ENCODE data around the gene TM9SF1. TPM values are rescaled to one million over a fixed set of nuclear protein-coding genes. Genes with fewer than 3 reads are reported as not detected.
A peak's percentile ranks its signal among the peaks of the same experiment; 100 is the strongest.

Gene TM9SF1
- total RNA-seq, 1 donor from 2014 or later, result 24.5 TPM

DNA sequence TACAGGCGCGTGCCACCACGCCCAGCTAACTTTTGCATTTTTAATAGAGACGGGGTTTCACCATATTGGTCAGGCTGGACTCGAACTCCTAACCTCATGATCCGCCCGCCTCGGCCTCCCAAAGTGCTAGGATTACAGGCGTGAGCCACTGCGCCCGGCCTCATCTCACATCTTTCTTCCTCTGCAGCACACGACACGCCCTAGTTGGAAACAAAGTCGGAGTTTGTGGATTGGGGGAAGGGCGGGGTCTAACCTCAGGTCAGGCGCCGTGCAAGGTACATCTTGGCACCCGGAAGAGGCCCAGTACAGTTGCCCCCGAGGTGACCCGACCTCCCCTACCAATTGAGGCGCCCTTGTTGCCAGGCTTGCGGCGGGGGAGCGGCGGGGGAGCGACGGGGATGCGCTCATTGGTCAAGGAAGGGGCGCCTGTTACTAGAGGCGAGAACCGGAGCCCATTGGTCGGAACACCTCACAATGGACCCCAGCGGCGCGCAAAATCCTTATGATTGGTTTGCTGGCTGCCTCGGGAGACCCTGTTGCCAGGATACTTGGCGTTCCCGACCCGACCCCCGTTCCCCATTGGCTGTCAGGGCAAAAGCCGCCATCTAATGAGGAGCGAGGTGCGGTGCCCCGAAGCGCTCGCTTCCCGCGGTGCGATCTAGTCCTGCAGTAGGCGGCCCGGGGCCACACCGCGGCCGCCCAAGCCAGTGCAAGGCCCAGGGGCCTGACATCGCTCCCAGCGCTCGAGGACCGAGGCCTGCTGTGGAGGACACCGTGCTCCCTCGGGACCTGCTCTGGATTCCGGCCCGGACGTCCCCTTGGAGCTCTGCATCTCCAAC lies 23.6 kb downstream of the TM9SF1 start, which contains the start of gene REC8:
REC8 (plus strand) TSS at position 659 of the 839 bp plus-strand sequence. CDS start 473 bp downstream, outside the sequence.
- no peak for TF ChIP-seq CTCF (IDR thresholded peaks at IDR 0.05)
- no peaks in the 10 kb centered on the region for H3K9me3 Mint-ChIP-seq
- CTCF ChIA-PET, result interaction anchor here (1.6 kb wide), 1 partner anchor 11 kb away, joined by 5 read pairs; the partner anchor contains the start of gene IRF9
- peak within 1 kb of the TSS; percentile 84 for H3K27ac Mint-ChIP-seq
- H3K4me3 Mint-ChIP-seq, result peak within 1 kb of the TSS; percentile 90
- peak; percentile 68 for DNase-seq
- POLR2A ChIA-PET, result interaction anchor here (0.6 to 4.2 kb wide), 16 partner anchors 10 to 71 kb away, joined by 3 to 43 read pairs (median 4); partner anchors contain the start of genes EMC9, GMPR2, IPO4 and IRF9
- H3K4me1 Mint-ChIP-seq, result peaks cover 25% of the 10 kb centered on the region
- H3K36me3 Mint-ChIP-seq (ENCODE audit: low read depth), result peaks cover 32% of the 10 kb centered on the region
- H3K27me3 Mint-ChIP-seq, result no peaks in the 10 kb centered on the region
- intact Hi-C loops (cut with micrococcal nuclease), result loop anchor here (1.0 kb wide), 3 partner anchors 10 to 24 kb away; partner anchors contain the start of genes IPO4, IRF9 and RNF31
- ATAC-seq (ENCODE audit: low read depth), result peak; percentile 91

- POLR2A ChIA-PET, result no interaction called here
- Mint-ChIP-seq H3K27ac (peak overlapping the region; percentile 37), H3K4me3 (no peak overlapping the region)
Observed at GRCh38 chr14:24167469-24168114, 27.6 kb downstream of the TM9SF1 start.

DNA sequence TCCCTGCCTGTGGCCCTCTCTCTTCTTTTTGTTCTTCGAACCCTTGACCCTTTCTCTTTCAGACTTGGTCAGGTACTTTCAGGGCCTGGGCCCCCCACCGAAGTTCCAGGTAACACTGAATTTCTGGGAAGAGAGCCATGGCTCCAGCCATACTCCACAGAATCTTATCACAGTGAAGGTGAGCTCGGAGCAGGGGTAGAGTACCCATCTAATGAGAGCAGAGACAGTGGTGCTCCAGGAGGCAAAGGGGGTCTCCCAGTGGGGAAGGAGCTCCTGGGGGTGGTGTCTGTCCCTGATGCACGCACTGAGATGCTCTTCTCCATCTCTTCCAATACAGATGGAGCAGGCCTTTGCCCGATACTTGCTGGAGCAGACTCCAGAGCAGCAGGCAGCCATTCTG lies 29.5 kb downstream of the TM9SF1 start:
- no peak overlapping the region for H3K27ac Mint-ChIP-seq
- TF ChIP-seq CTCF (IDR thresholded peaks at IDR 0.05), result no peak
- no peak overlapping the region for H3K4me3 Mint-ChIP-seq
- intact Hi-C loops (cut with micrococcal nuclease), result no loop called here
- H3K9me3 Mint-ChIP-seq, result no peaks in the 10 kb centered on the region
- no peak for ATAC-seq (ENCODE audit: low read depth)
- DNase-seq, result no peak
- peaks cover 80% of the 10 kb centered on the region for H3K36me3 Mint-ChIP-seq (ENCODE audit: low read depth)
- peaks cover 45% of the 10 kb centered on the region for H3K4me1 Mint-ChIP-seq
- no peaks in the 10 kb centered on the region for H3K27me3 Mint-ChIP-seq
- POLR2A ChIA-PET, result interaction anchor here (0.7 to 2.0 kb wide), 4 partner anchors 19 to 114 kb away, joined by 3 to 4 read pairs (median 3); partner anchors contain the start of genes EMC9, PSME2, RNF31 and TM9SF1
- CTCF ChIA-PET, result no interaction called here

More at GRCh38 chr14:24167469-24168114, 27.6 kb downstream of the TM9SF1 start:
- intact Hi-C loops (cut with micrococcal nuclease), result no loop called here
- H3K9me3 Mint-ChIP-seq, result no peaks in the 10 kb centered on the region
- peaks cover 67% of the 10 kb centered on the region for H3K36me3 Mint-ChIP-seq (ENCODE audit: low read depth)
- no peaks in the 10 kb centered on the region for H3K27me3 Mint-ChIP-seq
- CTCF ChIA-PET, result no interaction called here
- TF ChIP-seq CTCF (IDR thresholded peaks at IDR 0.05), result no peak
- peaks cover 43% of the 10 kb centered on the region for H3K4me1 Mint-ChIP-seq
- no peak for DNase-seq
- ATAC-seq (ENCODE audit: low read depth), result no peak

DNA sequence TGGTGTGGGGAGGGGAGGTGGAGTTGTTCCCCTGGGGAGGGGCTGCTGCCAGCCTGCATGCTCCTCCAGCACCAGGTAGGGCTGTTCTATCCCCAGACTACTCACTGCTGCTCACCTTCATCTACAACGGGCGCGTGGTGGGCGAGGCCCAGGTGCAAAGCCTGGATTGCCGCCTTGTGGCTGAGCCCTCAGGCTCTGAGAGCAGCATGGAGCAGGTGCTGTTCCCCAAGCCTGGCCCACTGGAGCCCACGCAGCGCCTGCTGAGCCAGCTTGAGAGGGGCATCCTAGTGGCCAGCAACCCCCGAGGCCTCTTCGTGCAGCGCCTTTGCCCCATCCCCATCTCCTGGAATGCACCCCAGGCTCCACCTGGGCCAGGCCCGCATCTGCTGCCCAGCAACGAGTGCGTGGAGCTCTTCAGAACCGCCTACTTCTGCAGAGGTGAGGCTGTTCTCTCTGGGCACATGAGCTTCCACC lies 30.7 kb downstream of the TM9SF1 start:
- ChIA-PET CTCF (no interaction called here), POLR2A (interaction anchor here (1.2 to 2.0 kb wide), 3 partner anchors 23 to 50 kb away, joined by 3 to 4 read pairs (median 4); partner anchors contain the start of genes DCAF11, EMC9, NRL and TM9SF1)
- Mint-ChIP-seq H3K4me1 (peaks cover 48% of the 10 kb centered on the region), H3K36me3 (ENCODE audit: low read depth) (peaks cover 84% of the 10 kb centered on the region), H3K27me3 (no peaks in the 10 kb centered on the region), H3K27ac (no peak overlapping the region), H3K9me3 (no peaks in the 10 kb centered on the region), H3K4me3 (no peak overlapping the region)
- ATAC-seq (ENCODE audit: low read depth) (no peak), DNase-seq (no peak)
- intact Hi-C loops (cut with micrococcal nuclease), result no loop called here
- no peak for TF ChIP-seq CTCF (IDR thresholded peaks at IDR 0.05)

Measured in activated B cell treated with CpG ODN at 0.5 μM for 24 hours (primary cell).